ENCODE results near the gene SULT1C2.

DNA sequence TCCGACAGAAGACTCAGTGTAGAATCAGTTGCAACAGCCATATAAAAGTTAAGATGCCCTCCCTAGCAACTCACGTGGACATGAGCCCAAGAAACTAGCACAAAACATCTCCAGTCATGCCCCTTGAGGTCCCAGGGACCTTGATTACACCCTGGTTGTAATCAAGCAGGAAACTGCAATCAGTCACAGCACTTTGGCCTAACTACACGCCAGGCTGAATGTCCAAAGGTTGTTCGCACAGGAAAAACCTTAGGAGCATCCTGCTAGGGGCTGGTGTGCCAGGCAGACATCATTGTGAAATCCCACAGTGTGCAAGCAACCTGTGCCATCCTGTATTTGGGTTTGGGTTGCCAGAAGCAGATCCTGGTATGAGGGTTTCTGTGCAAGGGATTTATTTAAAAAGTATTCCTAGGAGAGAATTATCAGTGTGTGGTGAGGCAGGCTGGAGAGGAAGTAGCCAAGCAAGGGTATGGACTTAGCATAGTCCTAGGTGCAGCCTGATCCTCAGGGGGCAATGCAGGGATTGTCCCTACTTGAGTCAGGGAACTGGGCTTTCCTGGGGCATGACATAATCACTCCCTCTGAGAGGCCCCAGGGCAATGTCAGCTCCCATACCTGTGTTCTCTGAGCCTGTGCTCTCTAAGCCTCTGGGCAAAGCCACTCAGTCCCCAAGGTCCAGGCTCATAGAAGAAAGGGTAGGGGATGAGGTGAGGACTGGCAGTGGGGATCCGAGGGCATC is 17.8 kb upstream of the SULT1C2 start:
- TF ChIP-seq, protein P1, sequence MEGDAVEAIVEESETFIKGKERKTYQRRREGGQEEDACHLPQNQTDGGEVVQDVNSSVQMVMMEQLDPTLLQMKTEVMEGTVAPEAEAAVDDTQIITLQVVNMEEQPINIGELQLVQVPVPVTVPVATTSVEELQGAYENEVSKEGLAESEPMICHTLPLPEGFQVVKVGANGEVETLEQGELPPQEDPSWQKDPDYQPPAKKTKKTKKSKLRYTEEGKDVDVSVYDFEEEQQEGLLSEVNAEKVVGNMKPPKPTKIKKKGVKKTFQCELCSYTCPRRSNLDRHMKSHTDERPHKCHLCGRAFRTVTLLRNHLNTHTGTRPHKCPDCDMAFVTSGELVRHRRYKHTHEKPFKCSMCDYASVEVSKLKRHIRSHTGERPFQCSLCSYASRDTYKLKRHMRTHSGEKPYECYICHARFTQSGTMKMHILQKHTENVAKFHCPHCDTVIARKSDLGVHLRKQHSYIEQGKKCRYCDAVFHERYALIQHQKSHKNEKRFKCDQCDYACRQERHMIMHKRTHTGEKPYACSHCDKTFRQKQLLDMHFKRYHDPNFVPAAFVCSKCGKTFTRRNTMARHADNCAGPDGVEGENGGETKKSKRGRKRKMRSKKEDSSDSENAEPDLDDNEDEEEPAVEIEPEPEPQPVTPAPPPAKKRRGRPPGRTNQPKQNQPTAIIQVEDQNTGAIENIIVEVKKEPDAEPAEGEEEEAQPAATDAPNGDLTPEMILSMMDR (conservative IDR thresholded peaks at IDR 0.05; ENCODE audit: low read depth, low read length), result no peak
- no peak for TF ChIP-seq EZH2 (IDR thresholded peaks at IDR 0.05; ENCODE audit: borderline replicate concordance, low read depth, low read length, poor library complexity, severe bottlenecking)
